Measurements from ENCODE around the gene BMERB1.
"Not testable (repeated sequence)": the region's sequence is repeated elsewhere in the genome, so short reads cannot be mapped to it uniquely, and the experiment has no call there.

Gene BMERB1

GRCh38 chr16:15564604-15565339 lies 130.4 kb downstream of the BMERB1 start:
- DNase-seq (ENCODE audit: low spot score): no peak

DNA sequence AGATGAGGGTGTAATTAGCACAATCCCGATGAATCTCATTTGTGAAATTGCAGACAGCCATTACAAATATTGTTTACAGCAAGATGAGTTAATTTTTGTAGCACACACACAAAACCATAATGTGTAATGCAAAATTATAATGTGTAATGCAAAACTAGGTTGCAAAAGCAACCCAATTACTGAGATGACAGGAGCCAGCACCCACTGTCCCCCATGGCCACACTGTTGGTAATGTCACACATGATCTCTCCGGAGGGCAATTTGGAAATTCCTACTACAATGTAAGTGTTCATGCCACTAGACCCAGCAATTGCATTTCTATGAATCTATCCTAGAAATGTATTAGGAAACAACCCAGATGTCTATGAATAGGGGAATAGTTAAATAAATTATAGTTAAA lies 131.7 kb downstream of the BMERB1 start:
- DNase-seq (ENCODE audit: low spot score): no peak

GRCh38 chr16:15567823-15568222 lies 133.4 kb downstream of the BMERB1 start:
- DNase-seq (ENCODE audit: low spot score): no peak

DNA sequence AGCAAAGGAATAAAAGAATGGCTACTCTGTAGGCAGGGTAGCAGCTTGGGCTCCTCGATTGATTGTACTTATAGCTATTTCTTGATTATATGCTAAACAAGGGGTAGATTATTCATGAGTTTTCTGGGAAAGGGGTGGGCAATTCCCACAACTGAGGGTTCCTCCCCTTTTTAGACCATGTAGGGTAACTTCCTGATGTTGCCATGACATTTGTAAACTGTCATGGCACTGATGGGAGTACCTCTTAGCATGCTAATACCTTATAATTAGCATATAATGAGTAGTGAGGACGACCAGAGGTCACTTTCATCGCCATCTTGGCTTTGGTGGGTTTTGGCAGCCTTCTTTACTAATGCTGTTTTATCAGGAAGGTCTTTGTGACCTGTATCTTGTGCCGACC lies 136.3 kb downstream of the BMERB1 start:
- not testable (repeated sequence) for DNase-seq (ENCODE audit: low spot score)

DNA sequence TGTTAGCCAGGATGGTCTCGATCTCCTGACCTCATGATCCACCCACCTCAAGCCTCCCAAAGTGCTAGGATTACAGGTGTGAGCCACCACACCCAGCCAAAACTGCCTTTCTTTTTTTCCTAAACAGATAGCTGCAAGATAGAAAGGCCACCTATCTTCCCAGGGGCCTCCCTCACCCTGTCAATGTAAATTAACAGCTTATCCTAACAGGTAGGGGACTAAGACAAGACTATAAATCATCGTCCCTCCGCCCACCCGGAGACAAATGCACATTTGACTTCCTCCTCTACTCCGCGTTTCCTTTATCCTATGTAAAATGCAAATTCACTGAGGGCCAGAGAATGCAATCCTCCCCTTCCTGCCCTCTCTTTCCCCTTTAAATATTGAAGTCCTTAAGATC lies 137.2 kb downstream of the BMERB1 start:
- DNase-seq (ENCODE audit: low spot score): no peak

DNA sequence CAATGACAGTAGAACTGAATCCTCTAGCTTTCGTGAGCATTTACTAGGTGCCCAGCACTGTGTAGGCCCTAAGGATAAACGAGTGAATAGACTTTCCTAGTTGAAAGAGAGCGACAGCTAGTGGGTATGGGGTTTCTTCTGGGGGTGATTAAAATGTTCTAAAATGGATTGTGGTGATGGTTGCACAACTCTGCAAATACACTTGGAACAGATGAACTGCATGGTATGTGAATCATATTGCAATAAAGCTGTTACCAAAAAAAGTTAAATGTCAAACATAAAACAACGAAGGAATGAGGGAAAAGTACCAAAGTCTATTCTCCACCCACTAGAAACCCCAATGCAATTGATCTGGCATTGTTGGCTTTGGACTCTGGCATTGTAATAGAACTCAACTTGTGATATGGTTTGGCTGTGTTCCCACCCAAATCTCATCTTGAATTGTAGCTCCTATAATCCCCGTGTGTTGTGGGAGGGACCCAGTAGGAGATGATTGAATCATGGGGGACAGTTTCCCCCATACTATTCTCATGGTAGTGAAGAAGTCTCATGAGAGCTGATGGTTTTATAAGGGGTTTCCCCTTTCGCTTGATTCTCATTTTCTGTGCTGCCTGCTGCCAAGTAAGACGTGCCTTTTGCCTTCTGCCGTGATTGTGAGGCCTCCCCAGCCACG lies 138.1 kb downstream of the BMERB1 start:
- no peak for DNase-seq (ENCODE audit: low spot score)

GRCh38 chr16:15573274-15573895 lies 139.0 kb downstream of the BMERB1 start:
- DNase-seq (ENCODE audit: low spot score): no peak

DNA sequence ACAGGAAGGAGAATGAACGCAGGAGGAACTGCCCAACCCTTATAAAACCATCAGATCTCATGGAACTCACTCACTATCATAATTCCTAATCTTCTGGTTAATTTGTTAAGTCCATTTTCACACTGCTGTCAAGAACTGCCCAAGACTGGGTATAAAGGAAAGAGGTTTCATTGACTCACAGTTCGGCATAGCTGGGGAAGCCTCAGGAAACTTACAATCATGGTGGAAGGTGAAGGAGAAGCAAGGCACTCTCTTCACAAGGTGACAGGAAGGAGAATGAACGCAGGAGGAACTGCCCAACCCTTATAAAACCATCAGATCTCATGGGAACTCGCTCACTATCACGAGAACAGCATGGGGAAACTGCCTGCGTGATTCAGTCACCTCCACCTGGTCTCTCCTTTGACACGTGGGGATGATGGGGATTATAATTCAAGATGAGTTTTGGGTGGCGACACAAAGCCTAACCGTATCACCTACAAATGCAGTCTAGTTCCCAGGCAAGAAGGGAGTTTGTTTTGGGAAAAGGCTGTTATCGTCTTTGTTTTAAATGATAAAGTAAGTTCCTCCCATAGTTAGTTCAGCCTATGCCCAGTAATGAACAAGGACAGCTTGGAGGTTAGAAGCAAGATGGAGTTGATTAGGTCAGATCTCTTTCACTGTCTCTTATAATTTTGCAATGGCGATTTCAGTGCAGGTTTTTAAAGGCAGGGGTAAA lies 139.7 kb downstream of the BMERB1 start:
- not testable (repeated sequence) for DNase-seq (ENCODE audit: low spot score)

DNA sequence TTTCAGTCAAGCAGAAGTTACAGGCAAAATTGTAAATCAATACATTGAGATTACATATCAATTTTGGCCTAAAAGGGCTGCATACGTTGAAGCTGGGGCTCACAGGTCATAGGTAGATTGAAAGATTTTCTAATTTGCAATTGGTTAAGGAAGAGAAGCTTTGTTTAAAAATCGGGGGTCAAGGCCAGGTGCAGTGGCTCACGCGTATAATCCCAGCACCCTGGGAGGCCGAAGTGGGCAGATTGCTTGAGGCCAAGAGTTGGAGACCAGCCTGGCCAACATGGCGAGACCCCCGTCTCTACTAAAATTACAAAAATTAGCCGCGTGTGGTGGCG lies 140.2 kb downstream of the BMERB1 start:
- no peak for DNase-seq (ENCODE audit: low spot score)

DNA sequence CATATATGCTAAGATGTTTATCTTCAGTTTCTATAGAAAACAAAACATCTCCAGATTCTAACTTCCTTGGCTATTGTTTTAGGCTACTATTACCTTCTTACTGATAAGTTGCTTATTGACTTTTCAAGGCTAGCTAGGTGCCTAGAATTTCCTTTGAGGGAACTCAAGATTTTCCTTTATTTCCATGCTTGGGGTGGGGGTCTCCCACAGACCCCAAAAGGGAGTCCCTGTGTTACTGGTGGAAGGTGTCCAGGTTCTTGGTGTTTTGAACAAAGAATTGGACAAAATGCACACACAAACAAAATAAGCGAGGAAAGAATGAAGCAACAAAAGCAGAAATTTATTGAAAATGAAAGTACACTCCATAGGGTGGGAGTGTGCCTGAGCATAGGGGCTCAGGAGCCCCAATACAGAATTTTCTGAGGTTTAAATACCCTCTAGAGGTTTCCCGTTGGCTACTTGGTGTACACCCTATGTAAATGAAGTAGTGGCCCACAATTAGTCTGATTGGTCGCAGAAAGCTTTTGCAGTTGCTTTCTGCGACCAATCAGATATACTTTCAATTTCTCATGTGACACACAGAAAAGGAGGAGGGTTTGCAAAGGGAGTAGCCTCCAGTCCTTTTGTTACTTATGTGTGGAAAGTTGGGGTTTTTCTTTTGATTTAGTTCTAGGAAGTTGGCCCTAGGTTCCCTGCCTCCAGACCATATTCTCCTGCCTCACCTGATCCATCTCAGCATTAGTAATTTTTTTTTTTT lies 141.1 kb downstream of the BMERB1 start:
- DNase-seq (ENCODE audit: low spot score): no peak

- no peak for DNase-seq (ENCODE audit: low spot score)
Observed at GRCh38 chr16:15576960-15577958, 142.9 kb downstream of the BMERB1 start.

DNA sequence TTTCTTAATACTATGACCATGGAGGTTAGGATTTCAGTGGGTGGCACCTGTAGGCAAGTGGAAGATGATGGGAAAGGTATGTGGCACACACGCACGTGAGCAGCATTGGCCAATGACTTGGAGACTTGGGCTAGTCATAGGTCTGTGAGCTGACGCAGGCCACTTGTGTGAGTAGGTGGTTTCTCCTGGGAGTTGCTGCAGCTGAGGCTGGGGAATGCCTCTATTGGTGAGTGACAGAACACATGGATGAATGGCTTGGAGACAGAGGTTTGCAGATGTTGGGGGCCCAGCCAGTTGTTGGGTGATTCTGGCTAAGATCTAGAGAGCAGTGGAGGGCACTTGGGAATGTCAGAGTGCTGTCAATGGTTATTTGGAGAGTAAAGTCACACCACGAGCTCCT lies 144.4 kb downstream of the BMERB1 start:
- DNase-seq (ENCODE audit: low spot score): no peak

GRCh38 chr16:15581127-15581815 lies 146.9 kb downstream of the BMERB1 start:
- DNase-seq (ENCODE audit: low spot score): no peak

- no peak for DNase-seq (ENCODE audit: low spot score)
Observed at GRCh38 chr16:15583526-15583925, 149.1 kb downstream of the BMERB1 start.

DNA sequence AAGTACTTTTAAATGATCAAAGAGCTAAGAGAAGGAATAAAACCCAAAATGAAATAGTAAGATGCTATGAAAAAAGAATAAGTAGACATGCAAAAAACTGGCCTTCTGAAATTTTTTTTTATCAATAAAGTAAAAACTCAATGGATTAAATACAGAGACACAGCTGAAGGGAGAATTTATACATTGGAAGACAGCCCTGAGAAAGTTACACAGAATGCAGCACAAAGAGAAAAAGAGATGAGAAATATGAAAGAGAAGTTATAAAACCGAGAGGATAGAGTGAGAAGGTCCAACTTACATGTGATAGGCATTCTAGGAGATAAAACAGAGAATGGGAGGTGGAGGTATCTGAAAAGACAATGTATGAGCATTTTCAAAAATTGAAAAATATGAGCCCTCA lies 151.6 kb downstream of the BMERB1 start:
- DNase-seq (ENCODE audit: low spot score): no peak

- DNase-seq (ENCODE audit: low spot score): no peak
Observed at GRCh38 chr16:15586716-15587115, 152.3 kb downstream of the BMERB1 start.

GRCh38 chr16:15587152-15587825 lies 152.9 kb downstream of the BMERB1 start:
- no peak for DNase-seq (ENCODE audit: low spot score)

- no peak for DNase-seq (ENCODE audit: low spot score)
Observed at GRCh38 chr16:15592324-15592723, 157.9 kb downstream of the BMERB1 start.

DNA sequence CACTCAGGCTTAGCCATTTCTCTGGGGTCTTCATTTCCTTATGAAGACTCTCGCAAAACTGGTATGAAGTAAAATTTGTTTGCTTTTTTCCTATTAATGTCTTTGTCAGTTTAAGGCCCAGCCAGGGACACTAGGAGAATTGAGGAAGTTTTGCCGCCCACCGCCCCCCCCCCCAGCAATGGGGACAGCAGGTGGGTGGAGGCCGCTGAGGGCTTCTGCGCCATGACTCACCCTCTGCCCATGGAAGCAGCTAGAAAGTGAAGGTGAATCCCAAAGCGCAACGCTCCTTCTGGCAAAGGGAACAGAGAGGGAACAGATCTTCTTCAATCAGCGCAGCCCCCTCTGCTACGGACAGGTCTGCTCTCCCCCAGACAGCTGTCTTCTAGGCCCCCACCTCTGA lies 158.8 kb downstream of the BMERB1 start:
- DNase-seq (ENCODE audit: low spot score): no peak
